Neural progenitor cell (in vitro differentiated cells): ENCODE results near the gene NEMP1.

Experiments used
- EZH2 ChIP-seq: fragments of 200-600 bp; sonication (generic); IDR thresholded peaks from 2 replicates; pipeline ENCODE4 v1.6.1; 2017; ENCODE audit warnings: antibody characterized with exemption, mild to moderate bottlenecking, moderate library complexity
- TF ChIP-seq, protein P1 (sequence below): fragments of 200-600 bp; sonication (generic); IDR thresholded peaks from 2 replicates; pipeline ENCODE4 v1.5.1; 2017; ENCODE audit warnings: antibody characterized with exemption, mild to moderate bottlenecking

DNA sequence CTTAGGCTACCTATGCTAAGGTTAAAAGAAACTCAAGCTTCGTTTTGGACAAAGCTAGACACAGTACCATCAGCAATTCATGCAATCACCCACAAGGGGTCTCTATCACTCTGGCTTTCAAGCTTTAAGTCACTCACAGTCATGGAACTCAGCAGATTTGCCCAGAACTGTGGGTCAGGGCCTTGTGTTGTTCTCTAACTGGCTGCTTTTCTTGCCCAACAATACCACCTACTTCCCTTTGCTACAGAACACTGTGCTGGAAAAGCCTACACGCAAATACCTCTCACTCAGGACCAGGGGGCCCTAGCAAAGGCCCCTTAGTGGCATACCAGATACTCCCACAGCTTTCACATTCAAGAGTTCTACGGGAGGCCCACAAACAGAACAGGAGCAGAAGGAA is 9.1 kb downstream of the NEMP1 start:
- TF ChIP-seq, protein P1, sequence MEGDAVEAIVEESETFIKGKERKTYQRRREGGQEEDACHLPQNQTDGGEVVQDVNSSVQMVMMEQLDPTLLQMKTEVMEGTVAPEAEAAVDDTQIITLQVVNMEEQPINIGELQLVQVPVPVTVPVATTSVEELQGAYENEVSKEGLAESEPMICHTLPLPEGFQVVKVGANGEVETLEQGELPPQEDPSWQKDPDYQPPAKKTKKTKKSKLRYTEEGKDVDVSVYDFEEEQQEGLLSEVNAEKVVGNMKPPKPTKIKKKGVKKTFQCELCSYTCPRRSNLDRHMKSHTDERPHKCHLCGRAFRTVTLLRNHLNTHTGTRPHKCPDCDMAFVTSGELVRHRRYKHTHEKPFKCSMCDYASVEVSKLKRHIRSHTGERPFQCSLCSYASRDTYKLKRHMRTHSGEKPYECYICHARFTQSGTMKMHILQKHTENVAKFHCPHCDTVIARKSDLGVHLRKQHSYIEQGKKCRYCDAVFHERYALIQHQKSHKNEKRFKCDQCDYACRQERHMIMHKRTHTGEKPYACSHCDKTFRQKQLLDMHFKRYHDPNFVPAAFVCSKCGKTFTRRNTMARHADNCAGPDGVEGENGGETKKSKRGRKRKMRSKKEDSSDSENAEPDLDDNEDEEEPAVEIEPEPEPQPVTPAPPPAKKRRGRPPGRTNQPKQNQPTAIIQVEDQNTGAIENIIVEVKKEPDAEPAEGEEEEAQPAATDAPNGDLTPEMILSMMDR, result peak; percentile 87
- no peak for TF ChIP-seq EZH2
